Tibial nerve (tissue), 4 donors: ENCODE results near the gene PSME3.
"Not testable (repeated sequence)": the region's sequence is repeated elsewhere in the genome, so short reads cannot be mapped to it uniquely, and the experiment has no call there.

Source experiments
- EP300 ChIP-seq, 2 donors: sonication (generic); formaldehyde crosslinking; IDR thresholded peaks; one replicate each; pipeline ENCODE4 v1.6.1; 2017; ENCODE audit warnings: antibody characterized with exemption in 2 of 2, mild to moderate bottlenecking in 1 of 2
- POLR2A ChIP-seq, 2 donors: fragments of 450-650 bp; IDR thresholded peaks; one replicate each; pipeline ENCODE4 v1.6.1; 2017; ENCODE audit warnings: antibody characterized with exemption in 2 of 2, mild to moderate bottlenecking in 2 of 2, moderate library complexity in 2 of 2
- TF ChIP-seq, protein P1 (sequence below), 5 experiments: fragments of 200-600 bp in 3 of 5; fragments of 450-650 bp in 2 of 5; sonication (generic) in 3 of 5; IDR thresholded peaks; one replicate each; pipeline ENCODE4 v1.5.1; 2016 to 2019; ENCODE audit warnings: antibody characterized with exemption in 5 of 5, mild to moderate bottlenecking in 3 of 5, moderate library complexity in 2 of 5

- TF ChIP-seq, protein P1, sequence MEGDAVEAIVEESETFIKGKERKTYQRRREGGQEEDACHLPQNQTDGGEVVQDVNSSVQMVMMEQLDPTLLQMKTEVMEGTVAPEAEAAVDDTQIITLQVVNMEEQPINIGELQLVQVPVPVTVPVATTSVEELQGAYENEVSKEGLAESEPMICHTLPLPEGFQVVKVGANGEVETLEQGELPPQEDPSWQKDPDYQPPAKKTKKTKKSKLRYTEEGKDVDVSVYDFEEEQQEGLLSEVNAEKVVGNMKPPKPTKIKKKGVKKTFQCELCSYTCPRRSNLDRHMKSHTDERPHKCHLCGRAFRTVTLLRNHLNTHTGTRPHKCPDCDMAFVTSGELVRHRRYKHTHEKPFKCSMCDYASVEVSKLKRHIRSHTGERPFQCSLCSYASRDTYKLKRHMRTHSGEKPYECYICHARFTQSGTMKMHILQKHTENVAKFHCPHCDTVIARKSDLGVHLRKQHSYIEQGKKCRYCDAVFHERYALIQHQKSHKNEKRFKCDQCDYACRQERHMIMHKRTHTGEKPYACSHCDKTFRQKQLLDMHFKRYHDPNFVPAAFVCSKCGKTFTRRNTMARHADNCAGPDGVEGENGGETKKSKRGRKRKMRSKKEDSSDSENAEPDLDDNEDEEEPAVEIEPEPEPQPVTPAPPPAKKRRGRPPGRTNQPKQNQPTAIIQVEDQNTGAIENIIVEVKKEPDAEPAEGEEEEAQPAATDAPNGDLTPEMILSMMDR (IDR thresholded peaks at IDR 0.05): not testable (repeated sequence)
- not testable (repeated sequence) for TF ChIP-seq POLR2A, EP300 (IDR thresholded peaks at IDR 0.05)
Observed at GRCh38 chr17:42856516-42856915, 23.3 kb downstream of the PSME3 start.
